Upper lobe of left lung (tissue), 4 donors: ENCODE measurements around the gene RNF13.
"Not testable (repeated sequence)": the region's sequence is repeated elsewhere in the genome, so short reads cannot be mapped to it uniquely, and the experiment has no call there.

Source experiments
- EP300 ChIP-seq, 4 donors: sonication (generic); formaldehyde crosslinking; IDR thresholded peaks; one replicate each; pipeline ENCODE4 v1.5.1; 2017; ENCODE audit warnings: antibody characterized with exemption in 4 of 4, control low read depth in 2 of 4
- POLR2A ChIP-seq, 4 donors: fragments of 450-650 bp; IDR thresholded peaks; one replicate each; pipeline ENCODE4 v1.5.1; 2016 to 2017; ENCODE audit warnings: antibody characterized with exemption in 4 of 4, mild to moderate bottlenecking in 2 of 4
- TF ChIP-seq, protein P1 (sequence below), 6 experiments: fragments of 450-650 bp in 4 of 6; fragments of 200-600 bp in 2 of 6; sonication (generic) in 2 of 6; IDR thresholded peaks; one replicate each; pipeline ENCODE4 v1.5.1; 2016 to 2019; ENCODE audit warnings: antibody characterized with exemption in 6 of 6

DNA sequence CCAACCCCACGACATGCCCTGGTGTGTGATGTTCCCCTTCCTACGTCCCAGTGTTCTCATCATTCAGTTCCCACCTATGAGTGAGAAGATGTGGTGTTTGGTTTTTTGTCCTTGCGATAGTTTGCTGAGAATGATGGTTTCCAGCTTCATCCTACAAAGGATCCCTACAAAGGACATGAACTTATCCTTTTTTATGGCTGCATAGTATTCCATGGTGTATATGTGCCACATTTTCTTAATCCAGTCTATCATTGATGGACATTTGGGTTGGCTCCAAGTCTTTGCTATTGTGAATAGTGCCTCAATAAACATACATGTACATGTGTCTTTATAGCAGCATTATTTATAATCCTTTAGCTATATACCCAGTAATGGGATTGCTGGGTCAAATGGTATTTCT is 131.0 kb downstream of the RNF13 start:
- not testable (repeated sequence) for TF ChIP-seq EP300, POLR2A (IDR thresholded peaks at IDR 0.05)
- TF ChIP-seq, protein P1, sequence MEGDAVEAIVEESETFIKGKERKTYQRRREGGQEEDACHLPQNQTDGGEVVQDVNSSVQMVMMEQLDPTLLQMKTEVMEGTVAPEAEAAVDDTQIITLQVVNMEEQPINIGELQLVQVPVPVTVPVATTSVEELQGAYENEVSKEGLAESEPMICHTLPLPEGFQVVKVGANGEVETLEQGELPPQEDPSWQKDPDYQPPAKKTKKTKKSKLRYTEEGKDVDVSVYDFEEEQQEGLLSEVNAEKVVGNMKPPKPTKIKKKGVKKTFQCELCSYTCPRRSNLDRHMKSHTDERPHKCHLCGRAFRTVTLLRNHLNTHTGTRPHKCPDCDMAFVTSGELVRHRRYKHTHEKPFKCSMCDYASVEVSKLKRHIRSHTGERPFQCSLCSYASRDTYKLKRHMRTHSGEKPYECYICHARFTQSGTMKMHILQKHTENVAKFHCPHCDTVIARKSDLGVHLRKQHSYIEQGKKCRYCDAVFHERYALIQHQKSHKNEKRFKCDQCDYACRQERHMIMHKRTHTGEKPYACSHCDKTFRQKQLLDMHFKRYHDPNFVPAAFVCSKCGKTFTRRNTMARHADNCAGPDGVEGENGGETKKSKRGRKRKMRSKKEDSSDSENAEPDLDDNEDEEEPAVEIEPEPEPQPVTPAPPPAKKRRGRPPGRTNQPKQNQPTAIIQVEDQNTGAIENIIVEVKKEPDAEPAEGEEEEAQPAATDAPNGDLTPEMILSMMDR (IDR thresholded peaks at IDR 0.05), result not testable (repeated sequence)
